Ovary (tissue), 9 donors: Measurements from ENCODE around the gene TMEM123. TPM values are rescaled to one million over a fixed set of nuclear protein-coding genes. Genes with fewer than 3 reads are reported as not detected.
"Not testable (repeated sequence)": the region's sequence is repeated elsewhere in the genome, so short reads cannot be mapped to it uniquely, and the experiment has no call there.

Source experiments
- DNase-seq, 5 donors: peaks; one replicate each; pipeline ENCODE4 v3.0.0-alpha.2; 2019 to 2020
- H3K27ac ChIP-seq, 2 donors: fragments of 200-600 bp; one replicate each; pipeline versions ENCODE4 v1.5.1 to v1.8.0; 2019 to 2022
- H3K27me3 ChIP-seq: fragments of 200-600 bp; one replicate; pipeline ENCODE4 v1.8.0; 2022
- H3K36me3 ChIP-seq: fragments of 200-600 bp; sonication (generic); one replicate; pipeline ENCODE4 v1.5.1; 2019
- H3K4me1 ChIP-seq: one replicate; pipeline ENCODE4 v1.8.1; 2013; ENCODE audit warnings: mild to moderate bottlenecking, moderate library complexity; ENCODE audit not compliant: insufficient read depth
- H3K4me3 ChIP-seq: fragments of 200-600 bp; sonication (generic); one replicate; pipeline ENCODE4 v1.5.1; 2017
- H3K9me3 ChIP-seq, 2 donors: fragments of 200-600 bp in 1 of 2; sonication (generic) in 1 of 2; one replicate each; pipeline versions ENCODE4 v1.5.1 to v1.8.1; 2013 to 2019; ENCODE audit warnings: mild to moderate bottlenecking in 1 of 2, moderate library complexity in 1 of 2
- EP300 ChIP-seq: sonication (generic); formaldehyde crosslinking; IDR thresholded peaks from one replicate; pipeline ENCODE4 v1.6.1; 2017; ENCODE audit warnings: antibody characterized with exemption
- POLR2A ChIP-seq: fragments of 450-650 bp; IDR thresholded peaks from one replicate; pipeline ENCODE4 v1.6.1; 2017; ENCODE audit warnings: antibody characterized with exemption, mild to moderate bottlenecking, moderate library complexity
- WGBS, 3 donors: extraction: QIAGEN DNeasy Blood & Tissue Kit in 1 of 3; methylation state at CpG; one replicate each; pipeline versions ENCODE4 v1.1.5 to v1.1.7; 2013 to 2017; 5-methylcytosine and 5-hydroxymethylcytosine counted together
- intact Hi-C, 4 donors: fragments of 100-400 bp; cut with DNase I; formaldehyde crosslinking; loops; one replicate each; pipeline versions ENCODE4 v1.11.0 to v1.15.1; 2022 to 2023
- polyA plus RNA-seq, 2 donors: library from polyadenylated mRNA; stranded (reverse); fragments of 200-250 nt in 1 of 2; fragments of 350-450 nt in 1 of 2; fragmentation: Illumina TruSeq in 1 of 2; extraction: RNeasy Lipid Tissue Mini Kit (QIAGEN cat#74804) in 1 of 2; gene quantifications; one replicate each; pipeline ENCODE4 v1.2.3, GENCODE V29; 2013 to 2014
- total RNA-seq, 7 donors: library from RNA; depleted of rRNA in 2 of 7; stranded (reverse); fragments of >200 nt in 2 of 7; fragmentation: NEBNext Ultra II Directional in 3 of 7; extraction: Animal tissue kit (Norgen Biotek cat#: 25700) in 3 of 7; gene quantifications; one replicate each; pipeline versions ENCODE4 v1.1.0 to v1.2.4, GENCODE V29; 2016 to 2023
- TF ChIP-seq, protein P1 (sequence below), 3 donors: fragments of 450-650 bp in 2 of 3; fragments of 200-600 bp in 1 of 3; IDR thresholded peaks; one replicate each; pipeline versions ENCODE4 v1.5.1 to v1.8.0; 2016 to 2022; ENCODE audit warnings: antibody characterized with exemption in 3 of 3, mild to moderate bottlenecking in 1 of 3
- donor health status: DM: no; HTN: no; CAD: no; lungs with moderate emphysema.
- donor health status: DM: no; HTN: no; CAD: no.
- donor health status: Bipolar disorder and iron deficiency.
- donor health status: DM: yes; HTN: yes; CAD: no.
- donor health status: DM: no; HTN: no; CAD: no.
- donor health status: DM: yes; HTN: yes; CAD: no.

TMEM123 gene
- total and polyA plus RNA-seq, 9 donors = 69.4 to 165 (median 124) TPM

DNA sequence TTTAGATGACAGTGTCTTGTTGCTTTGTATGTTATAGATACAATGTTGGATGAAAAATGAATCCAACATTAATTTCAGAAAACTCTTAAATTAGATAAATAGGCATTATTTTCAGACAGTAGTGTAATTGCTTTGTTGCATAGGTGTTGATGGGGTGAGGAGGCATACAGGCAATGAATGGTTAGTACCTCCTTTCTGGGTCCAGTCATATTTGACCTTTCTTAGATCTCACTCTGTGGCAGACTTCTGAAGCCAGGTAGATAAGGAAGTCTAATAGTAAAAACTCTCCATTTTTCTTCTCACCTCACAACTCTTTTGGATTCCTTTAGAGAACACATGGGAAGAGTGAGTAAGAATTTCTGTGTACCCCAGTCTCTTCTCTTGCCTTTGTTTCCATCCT is 73.7 kb downstream of the TMEM123 start:
- TF ChIP-seq EP300 (no peak), POLR2A (no peak)
- TF ChIP-seq, protein P1, sequence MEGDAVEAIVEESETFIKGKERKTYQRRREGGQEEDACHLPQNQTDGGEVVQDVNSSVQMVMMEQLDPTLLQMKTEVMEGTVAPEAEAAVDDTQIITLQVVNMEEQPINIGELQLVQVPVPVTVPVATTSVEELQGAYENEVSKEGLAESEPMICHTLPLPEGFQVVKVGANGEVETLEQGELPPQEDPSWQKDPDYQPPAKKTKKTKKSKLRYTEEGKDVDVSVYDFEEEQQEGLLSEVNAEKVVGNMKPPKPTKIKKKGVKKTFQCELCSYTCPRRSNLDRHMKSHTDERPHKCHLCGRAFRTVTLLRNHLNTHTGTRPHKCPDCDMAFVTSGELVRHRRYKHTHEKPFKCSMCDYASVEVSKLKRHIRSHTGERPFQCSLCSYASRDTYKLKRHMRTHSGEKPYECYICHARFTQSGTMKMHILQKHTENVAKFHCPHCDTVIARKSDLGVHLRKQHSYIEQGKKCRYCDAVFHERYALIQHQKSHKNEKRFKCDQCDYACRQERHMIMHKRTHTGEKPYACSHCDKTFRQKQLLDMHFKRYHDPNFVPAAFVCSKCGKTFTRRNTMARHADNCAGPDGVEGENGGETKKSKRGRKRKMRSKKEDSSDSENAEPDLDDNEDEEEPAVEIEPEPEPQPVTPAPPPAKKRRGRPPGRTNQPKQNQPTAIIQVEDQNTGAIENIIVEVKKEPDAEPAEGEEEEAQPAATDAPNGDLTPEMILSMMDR (IDR thresholded peaks at IDR 0.05) = no peak
- H3K27me3 ChIP-seq = no peaks in the 10 kb centered on the region
- H3K9me3 ChIP-seq = no peaks in the 10 kb centered on the region
- no peaks in the 10 kb centered on the region for H3K36me3 ChIP-seq
- no peak overlapping the region for H3K27ac ChIP-seq
- intact Hi-C loops = no loop called here
- no peak overlapping the region for H3K4me3 ChIP-seq
- H3K4me1 ChIP-seq = peaks cover under 1% of the 10 kb centered on the region
- no peak for DNase-seq

DNA sequence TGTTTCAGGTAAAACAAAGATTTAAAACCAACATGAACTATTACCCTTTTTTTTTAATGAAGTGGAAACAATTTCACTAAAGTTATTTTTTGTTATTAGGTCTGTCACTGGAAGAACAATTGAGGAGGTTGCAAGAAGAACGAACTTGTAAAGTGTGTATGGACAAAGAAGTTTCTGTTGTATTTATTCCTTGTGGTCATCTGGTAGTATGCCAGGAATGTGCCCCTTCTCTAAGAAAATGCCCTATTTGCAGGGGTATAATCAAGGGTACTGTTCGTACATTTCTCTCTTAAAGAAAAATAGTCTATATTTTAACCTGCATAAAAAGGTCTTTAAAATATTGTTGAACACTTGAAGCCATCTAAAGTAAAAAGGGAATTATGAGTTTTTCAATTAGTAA is 74.7 kb downstream of the TMEM123 start:
- H3K9me3 ChIP-seq = no peaks in the 10 kb centered on the region
- H3K36me3 ChIP-seq = no peaks in the 10 kb centered on the region
- DNase-seq = no peak
- no peak overlapping the region for H3K4me3 ChIP-seq
- intact Hi-C loops = no loop called here
- no peak for TF ChIP-seq POLR2A
- TF ChIP-seq, protein P1 (IDR thresholded peaks at IDR 0.05) = no peak
- no peak for TF ChIP-seq EP300
- 79 to 82% (median 79%) methylated on average over 2 of the region's 2 CpGs for WGBS, 3 donors
- no peaks in the 10 kb centered on the region for H3K4me1 ChIP-seq
- no peaks in the 10 kb centered on the region for H3K27me3 ChIP-seq
- H3K27ac ChIP-seq = no peak overlapping the region

DNA sequence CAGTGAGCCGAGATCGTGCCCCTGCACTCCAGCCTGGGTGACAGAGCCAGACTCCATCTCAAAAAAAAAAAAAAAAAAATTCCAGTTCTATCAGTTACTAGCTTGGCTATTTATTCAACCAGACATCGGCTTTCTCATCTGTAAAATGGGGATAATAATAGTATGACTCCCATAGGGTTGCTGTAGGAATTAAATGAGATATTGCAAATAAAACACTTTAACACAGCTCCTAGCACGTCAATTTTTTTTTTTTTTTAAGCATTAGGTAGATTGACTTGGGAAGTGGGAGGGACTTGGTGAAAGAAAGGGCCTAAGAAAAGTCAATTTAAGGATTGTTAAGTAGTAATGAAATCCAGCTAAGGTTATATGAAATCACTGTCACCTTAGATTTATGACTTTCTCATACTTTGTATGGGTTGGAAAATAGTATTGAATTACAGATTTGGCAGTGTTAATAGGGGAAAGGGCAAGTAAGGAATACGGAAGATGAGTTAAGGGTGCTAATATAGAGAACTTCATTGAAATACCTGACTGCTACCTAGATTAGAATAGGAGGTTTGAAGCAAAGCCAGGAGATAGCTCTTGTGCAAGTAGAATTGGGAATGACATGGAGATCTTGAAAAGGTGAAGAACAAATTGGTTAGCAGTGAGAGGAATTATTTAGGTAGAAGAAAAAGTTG is 76.7 kb downstream of the TMEM123 start:
- no peak overlapping the region for H3K27ac ChIP-seq
- H3K9me3 ChIP-seq = no peaks in the 10 kb centered on the region
- TF ChIP-seq, protein P1 (IDR thresholded peaks at IDR 0.05) = no peak
- no peak for TF ChIP-seq POLR2A
- TF ChIP-seq EP300 = no peak
- 92 to 94% (median 93%) methylated on average over 5 of the region's 5 CpGs for WGBS, 3 donors
- H3K4me3 ChIP-seq = no peak overlapping the region
- H3K27me3 ChIP-seq = no peaks in the 10 kb centered on the region
- H3K4me1 ChIP-seq = no peaks in the 10 kb centered on the region
- no peak for DNase-seq
- intact Hi-C loops = no loop called here
- no peaks in the 10 kb centered on the region for H3K36me3 ChIP-seq

DNA sequence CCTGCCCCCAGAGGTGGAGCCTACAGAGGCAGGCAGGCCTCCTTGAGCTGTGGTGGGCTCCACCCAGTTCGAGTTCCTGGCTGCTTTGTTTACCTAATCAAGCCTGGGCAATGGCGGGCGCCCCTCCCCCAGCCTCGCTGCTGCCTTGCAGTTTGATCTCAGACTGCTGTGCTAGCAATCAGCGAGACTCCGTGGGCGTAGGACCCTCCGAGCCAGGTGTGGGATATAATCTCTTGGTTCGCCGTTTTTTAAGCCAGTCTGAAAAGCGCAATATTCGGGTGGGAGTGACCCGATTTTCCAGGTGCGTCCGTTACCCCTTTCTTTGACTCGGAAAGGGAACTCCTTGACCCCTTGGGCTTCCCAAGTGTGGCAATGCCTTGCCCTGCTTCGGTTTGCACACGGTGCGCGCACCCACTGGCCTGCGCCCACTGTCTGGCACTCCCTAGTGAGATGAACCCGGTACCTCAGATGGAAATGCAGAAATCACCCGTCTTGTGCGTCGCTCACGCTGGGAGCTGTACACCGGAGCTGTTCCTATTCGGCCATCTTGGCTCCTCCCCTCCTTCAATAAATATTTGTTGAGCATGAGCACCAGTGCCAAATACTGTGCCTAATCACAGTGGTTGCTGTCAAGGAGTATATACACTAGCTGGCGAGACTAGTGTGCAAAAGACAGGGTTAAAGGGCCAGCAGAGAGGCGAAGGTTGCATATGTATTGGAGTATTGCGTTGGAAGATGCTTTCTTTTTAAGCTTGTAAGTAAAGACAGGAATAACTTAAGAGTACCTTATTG is 77.7 kb downstream of the TMEM123 start:
- H3K27ac ChIP-seq, H3K27me3 ChIP-seq, H3K4me1 ChIP-seq, DNase-seq, H3K36me3 ChIP-seq, H3K4me3 ChIP-seq, H3K9me3 ChIP-seq, intact Hi-C loops: not testable (repeated sequence)
- 82 to 84% (median 84%) methylated on average over 30 to 31 of the region's 31 CpGs for WGBS, 3 donors

DNA sequence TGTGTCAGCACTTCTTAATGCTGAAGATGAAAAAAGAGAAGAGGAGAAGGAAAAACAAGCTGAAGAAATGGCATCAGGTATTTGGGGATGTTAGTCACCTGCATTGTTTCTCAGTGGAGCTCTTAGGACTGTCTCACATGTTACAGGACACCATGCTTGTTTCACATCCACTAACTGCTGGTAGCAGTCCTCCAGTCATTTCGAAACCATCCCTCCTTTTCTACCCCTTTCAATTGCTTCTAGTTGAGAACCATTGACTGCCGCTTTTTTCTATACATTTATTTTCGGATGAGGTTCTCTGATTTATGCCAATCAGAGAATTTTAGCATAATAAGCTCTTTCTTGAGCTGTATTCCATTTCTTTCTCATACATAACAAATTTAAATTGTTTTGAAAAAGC is 84.1 kb downstream of the TMEM123 start:
- Histone ChIP-seq H3K27ac (no peak overlapping the region), H3K4me1 (no peaks in the 10 kb centered on the region), H3K9me3 (no peaks in the 10 kb centered on the region), H3K27me3 (no peaks in the 10 kb centered on the region), H3K36me3 (no peaks in the 10 kb centered on the region), H3K4me3 (no peak overlapping the region)
- 87 to 92% (median 90%) methylated on average over 3 of the region's 3 CpGs for WGBS, 3 donors
- TF ChIP-seq POLR2A = no peak
- TF ChIP-seq, protein P1 (IDR thresholded peaks at IDR 0.05) = no peak
- no peak for TF ChIP-seq EP300
- intact Hi-C loops = loop anchor here in 1 of 4 donors (10.0 kb wide), 1 partner anchor 126 kb away; no protein-coding TSS in a partner anchor
- no peak for DNase-seq
